Urinary bladder (tissue), 4 donors: ENCODE data around the gene RFT1. TPM values are rescaled to one million over a fixed set of nuclear protein-coding genes. Genes with fewer than 3 reads are reported as not detected.

ENCODE experiments used
- DNase-seq: peaks from one replicate; pipeline ENCODE4 v3.0.0-alpha.2; 2015; ENCODE audit errors: extremely low spot score
- H3K27ac ChIP-seq: one replicate; pipeline ENCODE4 v1.5.1; 2013; ENCODE audit warnings: low read depth, mild to moderate bottlenecking, moderate library complexity
- H3K36me3 ChIP-seq: one replicate; pipeline ENCODE4 v1.6.1; 2013; ENCODE audit warnings: mild to moderate bottlenecking, moderate library complexity; ENCODE audit not compliant: insufficient read depth
- H3K4me1 ChIP-seq: one replicate; pipeline ENCODE4 v1.6.1; 2013; ENCODE audit warnings: mild to moderate bottlenecking, moderate library complexity; ENCODE audit not compliant: insufficient read depth
- H3K4me3 ChIP-seq: one replicate; pipeline ENCODE4 v1.5.1; 2013; ENCODE audit warnings: low read depth, low read length
- WGBS: extraction: QIAGEN DNeasy Blood & Tissue Kit; methylation state at CpG from one replicate; pipeline ENCODE4 v1.1.7; 2013; 5-methylcytosine and 5-hydroxymethylcytosine counted together
- polyA plus RNA-seq: library from polyadenylated mRNA; stranded (reverse); fragments of 200-250 nt; gene quantifications from one replicate; pipeline ENCODE4 v1.2.3, GENCODE V29; 2013
- total RNA-seq: library from RNA; depleted of rRNA; stranded (reverse); fragments of >200 nt; gene quantifications from one replicate; pipeline ENCODE4 v1.2.3, GENCODE V29; 2014
- donor health status: healthy with polysubstance abuse.
- donor health status: healthy.

The RFT1 gene, protein sequence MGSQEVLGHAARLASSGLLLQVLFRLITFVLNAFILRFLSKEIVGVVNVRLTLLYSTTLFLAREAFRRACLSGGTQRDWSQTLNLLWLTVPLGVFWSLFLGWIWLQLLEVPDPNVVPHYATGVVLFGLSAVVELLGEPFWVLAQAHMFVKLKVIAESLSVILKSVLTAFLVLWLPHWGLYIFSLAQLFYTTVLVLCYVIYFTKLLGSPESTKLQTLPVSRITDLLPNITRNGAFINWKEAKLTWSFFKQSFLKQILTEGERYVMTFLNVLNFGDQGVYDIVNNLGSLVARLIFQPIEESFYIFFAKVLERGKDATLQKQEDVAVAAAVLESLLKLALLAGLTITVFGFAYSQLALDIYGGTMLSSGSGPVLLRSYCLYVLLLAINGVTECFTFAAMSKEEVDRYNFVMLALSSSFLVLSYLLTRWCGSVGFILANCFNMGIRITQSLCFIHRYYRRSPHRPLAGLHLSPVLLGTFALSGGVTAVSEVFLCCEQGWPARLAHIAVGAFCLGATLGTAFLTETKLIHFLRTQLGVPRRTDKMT
- total RNA-seq (14.2 TPM), polyA plus RNA-seq (11.5 TPM)

DNA sequence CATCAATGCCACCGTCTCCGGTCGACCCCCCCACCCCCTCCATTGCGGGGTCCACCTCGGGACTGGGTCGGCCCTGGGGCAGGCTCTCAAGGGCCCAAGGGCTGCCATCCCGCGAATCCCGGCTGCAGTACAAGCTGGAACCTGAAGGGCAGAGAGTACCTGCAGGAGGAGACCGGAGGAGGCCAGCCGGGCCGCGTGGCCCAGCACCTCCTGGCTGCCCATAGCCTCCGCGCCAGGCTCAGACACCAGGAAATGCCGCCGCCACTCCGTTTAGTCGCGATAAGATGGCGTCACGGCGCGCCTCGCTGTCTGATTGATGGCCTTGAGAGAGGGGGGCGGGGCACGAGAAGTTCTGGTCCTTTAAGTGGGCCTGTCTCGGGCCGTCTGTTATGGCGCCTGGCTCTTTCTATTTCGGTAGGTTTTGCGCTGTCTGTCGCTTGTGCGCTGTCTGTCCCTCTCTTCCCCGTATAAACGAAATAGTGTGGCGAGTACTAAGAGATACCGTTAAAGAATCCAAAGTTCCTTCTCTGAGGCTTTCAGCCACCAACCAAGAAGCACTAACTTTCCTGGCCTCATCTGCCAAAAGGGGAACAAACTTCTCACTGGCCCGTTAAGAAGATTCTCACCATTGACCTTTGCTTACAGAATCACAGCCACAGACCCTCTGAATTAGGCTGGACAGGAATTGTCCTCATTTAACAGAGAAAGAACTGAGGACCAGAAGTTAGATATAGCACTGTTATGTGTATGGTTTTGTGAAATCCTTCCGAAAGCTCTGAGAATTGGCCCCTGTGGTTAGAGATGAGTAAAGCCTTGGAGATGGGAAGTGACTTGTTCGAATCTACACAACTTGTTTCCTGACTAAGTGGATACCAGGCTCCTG is at the start of gene RFT1:
Gene RFT1 (minus strand): TSS at position 257 of the 883 bp plus-strand sequence. CDS start 35 bp downstream, at position 222.
- Histone ChIP-seq H3K4me1 (no peaks in the 10 kb centered on the region), H3K36me3 (no peaks in the 10 kb centered on the region), H3K4me3 (peak within 1 kb of the TSS; percentile 87), H3K27ac (peak within 1 kb of the TSS; percentile 83)
- WGBS = 3% methylated on average over 41 of the region's 41 CpGs
- peak; percentile 93 for DNase-seq

DNA sequence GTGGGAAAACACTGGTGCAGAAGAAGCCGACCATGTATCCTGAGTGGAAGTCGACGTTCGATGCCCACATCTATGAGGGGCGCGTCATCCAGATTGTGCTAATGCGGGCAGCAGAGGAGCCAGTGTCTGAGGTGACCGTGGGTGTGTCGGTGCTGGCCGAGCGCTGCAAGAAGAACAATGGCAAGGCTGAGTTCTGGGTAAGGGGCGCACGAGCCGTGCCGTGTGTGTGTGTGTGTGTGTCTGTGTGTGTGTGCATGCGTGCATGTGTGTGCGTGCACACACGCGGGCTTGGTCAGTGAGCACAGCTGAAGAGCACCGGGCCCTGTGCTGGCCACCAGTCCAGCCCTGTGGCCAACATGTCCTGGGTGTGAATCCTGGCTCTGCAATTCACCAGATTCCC is 49.3 kb upstream of the RFT1 start:
- 94% methylated on average over 20 of the region's 20 CpGs for WGBS
- no peak for DNase-seq
- Histone ChIP-seq H3K4me1 (no peaks in the 10 kb centered on the region), H3K4me3 (no peak overlapping the region), H3K27ac (no peak overlapping the region), H3K36me3 (peaks cover 5% of the 10 kb centered on the region)

DNA sequence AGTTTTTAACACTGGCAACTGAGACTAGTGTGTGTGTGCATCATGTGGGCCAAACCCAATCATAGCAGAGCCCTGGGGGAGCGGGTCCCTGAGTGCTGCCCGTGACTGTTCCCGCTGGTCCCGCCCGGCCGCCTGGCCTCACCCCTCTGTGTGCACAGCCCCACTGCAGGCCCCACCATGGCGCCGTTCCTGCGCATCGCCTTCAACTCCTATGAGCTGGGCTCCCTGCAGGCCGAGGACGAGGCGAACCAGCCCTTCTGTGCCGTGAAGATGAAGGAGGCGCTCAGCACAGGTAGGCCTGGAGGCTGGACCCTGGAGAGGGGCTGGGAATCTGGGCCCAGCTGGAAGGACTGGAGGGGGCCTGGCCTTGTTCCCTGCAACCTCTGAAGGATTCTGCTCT is 48.0 kb upstream of the RFT1 start:
- WGBS = 96% methylated on average over 15 of the region's 15 CpGs
- H3K4me3 ChIP-seq = no peak overlapping the region
- H3K36me3 ChIP-seq = peaks cover 5% of the 10 kb centered on the region
- no peaks in the 10 kb centered on the region for H3K4me1 ChIP-seq
- DNase-seq = no peak
- H3K27ac ChIP-seq = no peak overlapping the region

DNA sequence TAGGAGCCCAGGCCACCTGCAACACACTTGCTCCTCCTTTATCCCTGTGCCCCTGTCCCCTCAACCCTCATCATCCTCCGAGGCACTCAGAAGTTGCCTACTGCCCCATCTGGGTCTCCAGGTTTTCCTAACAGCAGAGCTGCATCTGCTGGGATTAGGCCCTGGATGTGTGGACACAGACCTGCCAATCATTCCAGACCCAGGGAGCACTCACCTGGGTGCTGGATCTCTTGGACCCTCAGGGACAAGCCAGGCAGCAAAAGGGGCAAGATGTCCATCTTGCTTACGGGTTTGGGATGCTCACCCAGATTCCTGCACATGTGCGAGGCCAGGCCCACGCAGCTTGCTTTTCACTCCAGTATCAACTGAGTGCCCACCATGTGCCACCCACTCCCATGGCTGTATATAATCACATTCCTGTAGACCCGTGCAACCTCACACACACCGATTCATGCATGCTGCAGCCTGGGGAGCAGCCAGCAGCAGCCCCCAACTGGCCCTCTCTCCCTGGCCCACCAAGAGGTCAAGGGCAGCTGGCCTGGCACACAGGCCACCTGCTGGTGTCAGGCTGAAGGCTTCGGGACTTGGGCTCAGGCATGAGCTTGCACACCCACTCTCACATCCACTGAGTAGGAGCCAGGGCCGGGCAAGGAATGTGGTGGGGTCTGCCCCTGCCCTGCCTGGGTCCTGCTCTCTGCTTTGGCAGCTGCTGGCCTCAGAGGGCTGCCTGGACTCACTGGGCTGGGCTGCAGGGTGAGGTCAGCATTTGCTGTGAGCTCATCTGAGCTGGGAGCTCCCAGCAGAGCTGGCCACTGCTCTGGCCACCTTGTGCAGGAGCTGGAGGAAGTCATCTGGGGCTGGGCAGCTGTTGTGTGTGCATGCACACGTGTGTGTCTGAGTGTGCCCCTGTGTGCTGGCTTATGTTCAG is 45.6 kb upstream of the RFT1 start:
- Histone ChIP-seq H3K4me3 (no peak overlapping the region), H3K4me1 (no peaks in the 10 kb centered on the region), H3K36me3 (no peaks in the 10 kb centered on the region), H3K27ac (no peak overlapping the region)
- WGBS = 85% methylated on average over 9 of the region's 9 CpGs
- no peak for DNase-seq

DNA sequence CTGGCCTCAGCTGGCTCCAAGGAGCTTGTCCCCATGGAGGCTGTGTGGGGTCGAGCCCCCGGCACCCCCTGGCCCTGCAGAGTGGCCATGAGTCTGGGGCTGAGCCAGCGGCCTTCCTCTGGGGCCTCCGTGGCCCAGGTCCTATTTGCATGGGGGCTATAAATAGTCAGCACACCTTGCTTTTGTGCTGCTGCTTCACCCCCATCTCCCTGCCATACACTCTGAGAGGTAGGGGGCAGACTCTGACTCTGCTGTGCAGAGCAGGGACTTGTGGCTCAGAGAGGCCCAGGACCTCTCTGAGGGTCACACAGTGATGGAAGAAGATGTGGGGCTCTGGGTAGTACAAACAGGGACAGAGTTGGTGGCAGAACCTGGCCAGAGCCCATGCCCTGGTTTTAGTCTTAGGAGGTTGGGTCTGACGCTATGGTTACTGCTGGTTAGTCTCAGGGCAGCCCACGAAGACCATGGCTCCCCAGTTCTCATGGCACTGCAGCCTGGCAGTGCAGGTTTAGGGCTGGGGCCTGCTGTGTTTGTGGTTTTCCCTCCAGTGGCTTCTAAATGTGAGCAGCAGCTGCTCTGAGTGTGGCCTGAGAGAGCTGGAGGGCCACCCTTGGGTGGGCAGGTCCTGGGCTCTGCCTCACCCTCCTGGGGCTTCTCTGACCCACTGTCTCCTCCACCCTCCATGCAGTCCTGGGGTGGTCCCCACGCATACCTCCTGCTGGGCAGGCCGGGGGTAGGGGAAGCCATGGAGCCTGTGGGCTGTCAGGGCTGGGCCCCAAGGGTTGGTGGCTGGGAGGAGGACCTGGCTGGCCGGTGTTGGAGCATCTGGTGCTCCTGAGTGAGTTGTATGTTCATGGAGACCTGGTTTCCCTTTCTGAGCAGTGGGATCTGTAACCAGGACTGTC is 44.4 kb upstream of the RFT1 start:
- WGBS = 84% methylated on average over 9 of the region's 9 CpGs

DNA sequence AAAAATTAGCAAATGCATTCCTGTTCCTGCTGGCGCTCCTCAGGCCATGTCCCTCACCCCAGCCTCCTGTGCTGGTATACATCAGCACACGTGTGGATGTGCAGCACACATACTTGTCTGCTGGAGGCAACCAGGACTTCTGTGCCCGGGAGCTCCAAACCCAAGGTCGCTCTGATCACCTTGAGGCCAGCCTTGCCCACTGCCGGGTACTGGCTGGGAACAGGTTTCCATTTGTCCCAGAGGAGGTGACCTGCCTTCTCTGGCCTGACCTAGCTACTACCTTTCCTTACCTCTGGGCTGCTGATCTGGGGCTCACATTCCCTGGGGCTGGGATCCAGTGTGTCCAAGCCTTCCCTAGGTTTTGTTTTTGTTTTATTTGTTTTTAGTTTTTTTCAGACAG is 42.9 kb upstream of the RFT1 start:
- 86% methylated on average over 5 of the region's 5 CpGs for WGBS
- H3K27ac ChIP-seq = no peak overlapping the region
- no peaks in the 10 kb centered on the region for H3K36me3 ChIP-seq
- DNase-seq = no peak
- no peak overlapping the region for H3K4me3 ChIP-seq
- no peaks in the 10 kb centered on the region for H3K4me1 ChIP-seq

More for the DNA sequence above, 44.4 kb upstream of the RFT1 start:
- Histone ChIP-seq H3K4me1 (no peaks in the 10 kb centered on the region), H3K27ac (no peak overlapping the region), H3K4me3 (no peak overlapping the region), H3K36me3 (no peaks in the 10 kb centered on the region)
- no peak for DNase-seq

DNA sequence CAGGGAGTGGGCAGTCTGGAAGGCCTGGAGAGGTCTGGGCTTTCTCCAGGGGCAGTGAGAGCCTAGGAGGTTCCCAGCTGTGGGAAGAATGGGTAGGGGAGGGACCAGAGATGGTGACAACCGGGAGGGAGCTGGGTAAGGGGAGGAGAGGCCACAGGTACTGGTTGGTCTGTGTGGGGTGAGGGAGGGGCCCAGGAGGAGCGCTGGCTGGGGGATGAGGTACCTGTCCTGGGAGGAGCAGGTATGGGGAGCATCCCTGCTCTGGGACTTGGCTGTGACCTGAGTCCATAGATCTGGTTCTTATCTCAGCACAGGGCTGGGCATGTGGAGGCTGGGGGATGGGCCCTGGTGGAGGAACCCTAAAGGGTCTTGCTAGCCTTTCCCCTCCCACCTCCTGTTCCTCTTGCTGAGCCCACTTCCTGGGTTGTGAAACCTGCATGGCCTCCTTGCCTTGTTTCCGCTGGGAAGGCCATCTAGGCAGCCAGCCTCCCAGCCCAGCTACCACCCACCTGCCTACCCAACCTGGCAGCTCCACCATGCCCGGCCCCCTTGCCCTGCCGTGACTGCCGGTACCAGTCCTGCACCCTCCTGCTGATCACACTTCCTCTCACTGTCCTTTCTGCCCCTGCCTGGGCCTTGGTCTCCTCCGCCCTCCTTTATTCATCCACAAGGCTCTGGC is 41.7 kb upstream of the RFT1 start:
- Histone ChIP-seq H3K4me3 (no peak overlapping the region), H3K4me1 (no peaks in the 10 kb centered on the region), H3K27ac (no peak overlapping the region), H3K36me3 (no peaks in the 10 kb centered on the region)
- 79% methylated on average over 7 of the region's 7 CpGs for WGBS
- no peak for DNase-seq

DNA sequence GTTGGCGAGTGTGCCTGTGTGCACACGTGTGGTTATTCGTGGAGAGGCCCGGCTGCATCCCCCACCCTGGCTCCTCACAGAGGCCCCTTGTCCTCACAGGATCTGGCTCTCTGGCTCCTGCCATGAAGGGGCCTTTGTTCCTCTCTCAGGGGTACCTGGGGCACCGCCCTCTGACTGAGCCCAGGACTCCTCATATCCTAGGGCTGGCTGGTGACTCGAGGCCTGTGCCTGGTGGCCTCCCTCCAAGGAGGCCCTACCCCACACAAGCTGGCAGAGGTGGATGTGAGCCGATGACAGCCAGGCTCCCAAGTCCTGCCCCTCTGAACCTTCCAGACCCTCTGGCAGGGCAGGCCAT is 40.8 kb upstream of the RFT1 start:
- no peaks in the 10 kb centered on the region for H3K4me1 ChIP-seq
- H3K36me3 ChIP-seq = no peaks in the 10 kb centered on the region
- 69% methylated on average over 7 of the region's 7 CpGs for WGBS

DNA sequence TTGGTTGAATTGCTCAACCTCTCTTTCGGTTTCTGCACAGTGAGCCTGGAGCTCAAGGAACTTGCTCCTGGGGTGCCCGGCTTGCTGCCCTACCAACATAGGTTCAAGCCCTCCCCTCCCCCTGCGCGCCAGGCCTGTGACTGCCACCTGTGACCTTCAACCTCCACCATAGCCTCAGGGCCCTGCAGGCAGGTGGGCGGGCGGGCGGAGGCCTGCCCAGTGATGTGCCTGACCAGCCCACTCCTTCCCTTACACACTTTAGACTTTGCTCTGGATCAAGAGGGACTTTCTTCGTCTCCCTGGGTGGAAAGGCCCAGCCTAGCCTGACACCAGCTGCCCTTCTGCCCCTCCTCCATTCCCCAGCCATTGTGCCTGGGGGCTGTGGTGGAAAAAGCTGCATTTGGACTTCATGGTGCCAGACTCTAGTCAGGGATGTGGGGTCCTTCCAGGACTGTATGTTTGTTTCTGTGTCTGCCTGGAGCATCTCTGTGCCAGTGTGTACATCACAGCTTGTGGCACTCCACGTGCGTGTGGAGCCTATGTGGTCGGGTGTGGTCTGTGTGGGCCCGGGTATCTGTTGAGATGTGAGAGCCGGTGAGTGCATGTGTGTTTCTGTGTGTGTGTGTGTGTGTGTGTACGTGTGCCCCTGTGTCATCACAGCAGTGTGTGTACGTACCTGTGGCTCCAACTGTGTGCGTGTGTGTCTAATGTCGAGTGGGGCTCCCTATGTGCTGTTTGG is 40.3 kb upstream of the RFT1 start:
- WGBS = 83% methylated on average over 17 of the region's 17 CpGs
- no peak for DNase-seq
- Histone ChIP-seq H3K36me3 (no peaks in the 10 kb centered on the region), H3K4me3 (no peak overlapping the region), H3K4me1 (no peaks in the 10 kb centered on the region), H3K27ac (no peak overlapping the region)

More for the DNA sequence above, 40.8 kb upstream of the RFT1 start:
- no peak for DNase-seq
- Histone ChIP-seq H3K27ac (no peak overlapping the region), H3K4me3 (no peak overlapping the region)

DNA sequence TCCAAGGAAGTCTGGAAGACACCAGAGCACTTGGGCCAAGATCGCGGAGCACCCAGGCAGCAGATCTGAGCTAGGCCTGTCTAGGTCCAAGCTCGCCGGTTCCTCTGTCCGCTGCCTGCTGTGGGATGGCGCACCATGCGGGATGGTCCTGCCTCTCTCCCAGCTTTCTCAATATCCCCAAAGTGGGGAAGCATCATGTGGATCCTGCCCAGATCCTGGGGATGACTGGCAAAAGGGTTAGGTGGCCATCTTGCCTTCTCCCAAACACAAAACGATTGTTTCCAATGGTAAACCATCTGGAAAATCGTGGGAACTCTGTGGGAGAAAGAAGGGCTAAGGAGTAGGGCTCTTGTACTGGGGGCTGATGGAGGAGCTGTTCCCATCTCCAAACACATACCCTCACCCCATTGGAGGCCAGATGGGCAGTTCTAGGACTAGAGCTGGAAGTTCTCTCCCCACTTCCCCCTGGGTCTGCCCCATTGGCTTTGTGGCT is 39.6 kb upstream of the RFT1 start:
- no peak for DNase-seq
- Histone ChIP-seq H3K4me1 (no peaks in the 10 kb centered on the region), H3K27ac (no peak overlapping the region), H3K36me3 (no peaks in the 10 kb centered on the region), H3K4me3 (no peak overlapping the region)
- 93% methylated on average over 9 of the region's 9 CpGs for WGBS

DNA sequence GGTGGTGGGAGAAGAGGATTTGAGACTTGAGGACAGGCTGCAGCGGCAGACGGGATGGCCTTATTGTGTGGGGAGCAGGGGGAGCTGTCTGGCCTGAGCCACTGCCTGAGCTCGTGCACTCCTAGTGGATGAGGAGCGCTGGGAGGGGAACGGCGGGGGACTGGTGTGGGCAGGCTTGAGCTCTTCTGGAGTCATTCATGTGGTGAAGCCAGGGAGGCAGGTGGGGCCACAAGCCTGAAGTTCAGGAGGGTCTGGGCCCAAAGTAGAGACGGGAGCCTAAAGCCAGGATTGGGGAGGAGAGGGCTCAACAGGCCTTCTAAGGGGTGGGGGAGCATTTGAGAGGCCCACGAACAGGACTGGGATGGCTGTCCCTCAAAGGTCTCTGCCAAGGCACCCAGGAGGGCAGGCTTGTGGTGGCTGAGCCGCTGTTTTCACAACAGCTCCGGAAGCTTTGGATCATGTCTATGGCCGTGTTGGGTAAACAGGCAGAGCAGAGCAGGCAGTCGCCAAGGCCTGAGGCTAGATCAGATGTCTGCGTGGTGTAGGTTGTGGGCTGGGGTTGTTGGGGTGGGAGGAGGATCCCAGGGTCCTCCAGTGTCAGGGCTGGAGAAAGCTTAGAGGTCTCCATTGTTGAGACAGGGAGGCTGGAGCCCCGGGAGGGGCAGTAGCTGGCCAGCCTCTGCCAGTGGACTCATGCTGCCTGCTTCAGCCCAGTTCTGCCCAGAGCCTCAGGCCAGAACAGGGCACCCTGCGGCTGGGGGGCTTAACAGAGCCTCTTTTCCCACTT is 39.0 kb upstream of the RFT1 start:
- Histone ChIP-seq H3K4me3 (no peak overlapping the region), H3K4me1 (no peaks in the 10 kb centered on the region), H3K36me3 (no peaks in the 10 kb centered on the region), H3K27ac (no peak overlapping the region)
- 70% methylated on average over 15 of the region's 15 CpGs for WGBS
- no peak for DNase-seq
